Duodenal mucosa (tissue), 2 donors: ENCODE data around the gene WNT7B.

Experiments
- H3K27ac ChIP-seq: one replicate; pipeline ENCODE4 v1.7.0; 2013; ENCODE audit warnings: low read depth, low read length
- H3K27me3 ChIP-seq, 2 donors: one replicate each; pipeline ENCODE4 v1.7.0; 2013; ENCODE audit warnings: low read length in 2 of 2, control low read depth in 1 of 2; ENCODE audit not compliant: insufficient read depth in 2 of 2, control insufficient read depth in 1 of 2
- H3K36me3 ChIP-seq, 2 donors: one replicate each; pipeline ENCODE4 v1.7.0; 2013; ENCODE audit warnings: low read length in 2 of 2, control low read depth in 1 of 2; ENCODE audit not compliant: insufficient read depth in 2 of 2, control insufficient read depth in 1 of 2
- H3K4me1 ChIP-seq, 2 donors: one replicate each; pipeline ENCODE4 v1.7.0; 2013; ENCODE audit warnings: low read length in 2 of 2, control low read depth in 1 of 2; ENCODE audit not compliant: insufficient read depth in 2 of 2, control insufficient read depth in 1 of 2
- H3K4me3 ChIP-seq, 2 donors: one replicate each; pipeline ENCODE4 v1.7.0; 2013; ENCODE audit warnings: low read length in 2 of 2, low read depth in 1 of 2
- H3K9ac ChIP-seq, 2 donors: one replicate each; pipeline ENCODE4 v1.7.0; 2013; ENCODE audit warnings: low read length in 2 of 2, low read depth in 1 of 2
- H3K9me3 ChIP-seq, 2 donors: one replicate each; pipeline ENCODE4 v1.7.0; 2013; ENCODE audit warnings: low read length in 2 of 2, control low read depth in 1 of 2; ENCODE audit not compliant: control insufficient read depth in 1 of 2

WNT7B gene

DNA sequence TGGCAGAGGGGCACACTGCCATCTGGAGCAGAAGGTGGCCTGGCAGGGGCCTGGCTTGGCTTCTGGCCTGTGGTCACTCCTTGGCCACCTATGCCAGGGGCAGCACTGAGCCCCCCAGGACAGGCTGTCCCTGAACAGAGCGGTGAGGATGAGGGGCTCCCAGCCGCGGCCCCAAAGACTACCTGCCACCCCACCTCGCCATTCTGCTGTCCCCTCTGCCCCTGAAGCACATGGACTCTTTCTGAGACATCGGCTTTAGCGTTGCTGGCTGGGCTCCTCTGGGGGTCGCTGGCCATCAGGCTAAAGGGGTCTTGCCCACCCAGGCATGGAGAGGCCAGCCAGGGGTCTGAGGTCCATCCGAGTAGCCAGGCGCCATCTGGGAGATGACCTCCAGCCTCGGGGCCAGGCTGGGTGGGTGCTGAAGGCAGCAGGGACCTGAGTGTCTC is 87.8 kb downstream of the WNT7B start:
- Histone ChIP-seq H3K9me3 (no peaks in the 10 kb centered on the region), H3K27ac (no peak overlapping the region), H3K4me1 (no peaks in the 10 kb centered on the region), H3K36me3 (no peaks in the 10 kb centered on the region), H3K4me3 (no peak overlapping the region), H3K9ac (no peak overlapping the region), H3K27me3 (peaks cover 0 to 10% of the 10 kb centered on the region in 2 donors)

- H3K9me3 ChIP-seq = no peaks in the 10 kb centered on the region
- H3K27me3 ChIP-seq = peaks cover 0 to 12% of the 10 kb centered on the region in 2 donors
- peak overlapping the region; percentile 10 for H3K27ac ChIP-seq
- H3K4me3 ChIP-seq = no peak overlapping the region
- H3K9ac ChIP-seq = no peak overlapping the region
- H3K4me1 ChIP-seq = no peaks in the 10 kb centered on the region
- H3K36me3 ChIP-seq = no peaks in the 10 kb centered on the region
Measured at GRCh38 chr22:45888221-45889092, 88.5 kb downstream of the WNT7B start.

DNA sequence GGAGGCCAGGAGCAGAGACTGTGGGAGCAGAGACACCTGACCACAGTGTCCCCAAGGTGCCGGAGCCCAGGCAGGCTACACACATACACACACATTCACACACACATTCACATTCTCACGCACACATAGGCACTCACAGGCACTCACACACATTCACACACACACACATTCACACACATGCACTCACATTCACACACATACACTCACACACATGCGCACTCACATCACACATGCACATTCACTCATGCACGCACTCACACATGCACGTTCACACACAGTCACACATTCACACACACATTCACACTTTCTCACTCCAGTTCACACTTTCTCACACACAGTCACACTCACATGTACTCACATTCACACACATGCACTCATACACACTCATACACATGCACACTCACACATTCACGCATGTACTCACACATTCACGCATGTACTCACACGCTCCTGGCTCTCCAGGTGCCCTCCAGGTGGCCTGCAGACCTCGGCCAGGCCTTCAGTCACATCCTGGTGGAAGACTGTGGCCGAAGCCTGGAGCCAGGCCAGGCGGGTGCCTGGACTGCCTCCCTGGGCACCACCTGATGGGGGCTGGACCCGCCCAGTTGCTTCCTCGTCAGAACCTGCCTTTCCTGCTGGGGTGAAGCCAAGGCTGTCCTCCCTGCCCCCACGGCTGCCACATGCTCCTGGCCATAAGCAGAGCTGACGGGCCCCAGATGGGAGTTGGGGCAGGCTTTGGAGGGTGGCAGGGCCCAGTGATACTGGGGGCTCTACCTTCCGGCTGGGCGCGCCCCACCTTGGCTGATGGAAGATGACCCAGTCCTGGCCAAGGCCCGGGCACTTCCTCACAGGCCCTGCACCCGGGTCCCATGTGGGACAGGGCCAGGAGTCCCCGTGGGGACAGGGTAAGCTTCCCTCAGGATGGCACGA is 89.5 kb downstream of the WNT7B start:
- no peak overlapping the region for H3K9ac ChIP-seq
- H3K9me3 ChIP-seq = no peaks in the 10 kb centered on the region
- no peaks in the 10 kb centered on the region for H3K4me1 ChIP-seq
- no peak overlapping the region for H3K4me3 ChIP-seq
- peaks cover 0 to 20% of the 10 kb centered on the region in 2 donors for H3K27me3 ChIP-seq
- no peaks in the 10 kb centered on the region for H3K36me3 ChIP-seq
- H3K27ac ChIP-seq = no peak overlapping the region

DNA sequence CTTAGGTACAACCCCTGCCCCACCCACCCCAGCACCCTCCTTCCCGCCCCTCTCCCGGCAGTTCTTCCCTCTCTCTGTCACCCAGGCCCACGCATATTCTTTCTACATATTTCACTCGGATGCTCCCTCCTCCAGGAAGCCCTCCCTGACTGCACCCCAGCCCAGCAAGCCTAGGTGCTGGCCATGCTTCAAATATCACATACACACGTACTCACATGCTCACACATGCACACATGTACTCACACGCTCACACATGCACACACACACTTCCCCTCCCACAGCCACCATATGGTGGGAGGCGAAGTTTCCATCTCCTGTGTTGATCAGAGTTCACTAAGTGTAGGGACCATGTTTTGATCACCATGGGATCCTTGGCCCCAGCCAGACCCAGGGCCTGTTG is 90.4 kb downstream of the WNT7B start:
- Histone ChIP-seq H3K9ac (no peak overlapping the region), H3K9me3 (no peaks in the 10 kb centered on the region), H3K36me3 (no peaks in the 10 kb centered on the region), H3K4me3 (no peak overlapping the region), H3K4me1 (no peaks in the 10 kb centered on the region), H3K27me3 (peaks cover 4 to 22% of the 10 kb centered on the region in 2 donors), H3K27ac (no peak overlapping the region)

DNA sequence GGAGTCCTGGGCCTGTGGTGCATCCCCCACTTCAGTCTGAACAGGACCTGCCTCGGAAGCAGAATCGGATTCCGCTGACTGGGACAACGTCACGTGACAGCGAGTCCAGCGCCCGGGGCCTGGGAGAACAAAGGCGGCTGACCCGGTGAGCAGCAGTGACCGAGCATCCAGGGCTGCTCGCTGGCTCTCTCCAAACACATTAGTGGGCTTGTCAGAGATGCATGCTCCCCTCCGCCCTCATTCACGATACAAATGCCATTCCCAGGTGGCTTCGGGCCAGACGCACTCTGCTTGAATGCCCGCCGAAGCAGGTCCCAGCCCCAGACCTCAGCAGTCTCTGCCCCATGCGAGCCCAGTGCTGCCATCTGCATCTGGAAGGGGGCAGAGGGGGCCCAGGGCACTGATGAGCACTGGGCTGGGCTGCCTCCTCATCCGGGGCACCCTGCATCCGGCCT is 91.0 kb downstream of the WNT7B start:
- H3K27ac ChIP-seq = no peak overlapping the region
- H3K4me3 ChIP-seq = no peak overlapping the region
- H3K36me3 ChIP-seq = no peaks in the 10 kb centered on the region
- peaks cover 9 to 27% of the 10 kb centered on the region in 2 donors for H3K27me3 ChIP-seq
- H3K4me1 ChIP-seq = no peaks in the 10 kb centered on the region
- no peak overlapping the region for H3K9ac ChIP-seq
- no peaks in the 10 kb centered on the region for H3K9me3 ChIP-seq

GRCh38 chr22:45885171-45885840 is 91.7 kb downstream of the WNT7B start:
- H3K27me3 ChIP-seq = peaks cover 15 to 33% of the 10 kb centered on the region in 2 donors
- H3K4me1 ChIP-seq = no peaks in the 10 kb centered on the region
- H3K27ac ChIP-seq = no peak overlapping the region
- no peak overlapping the region for H3K4me3 ChIP-seq
- H3K9ac ChIP-seq = no peak overlapping the region
- no peaks in the 10 kb centered on the region for H3K9me3 ChIP-seq
- no peaks in the 10 kb centered on the region for H3K36me3 ChIP-seq

- Histone ChIP-seq H3K36me3 (no peaks in the 10 kb centered on the region), H3K27ac (no peak overlapping the region), H3K9ac (no peak overlapping the region), H3K9me3 (no peaks in the 10 kb centered on the region), H3K4me3 (no peak overlapping the region), H3K27me3 (peaks cover 22 to 38% of the 10 kb centered on the region in 2 donors), H3K4me1 (no peaks in the 10 kb centered on the region)
Measured at GRCh38 chr22:45884201-45885062, 92.5 kb downstream of the WNT7B start.

DNA sequence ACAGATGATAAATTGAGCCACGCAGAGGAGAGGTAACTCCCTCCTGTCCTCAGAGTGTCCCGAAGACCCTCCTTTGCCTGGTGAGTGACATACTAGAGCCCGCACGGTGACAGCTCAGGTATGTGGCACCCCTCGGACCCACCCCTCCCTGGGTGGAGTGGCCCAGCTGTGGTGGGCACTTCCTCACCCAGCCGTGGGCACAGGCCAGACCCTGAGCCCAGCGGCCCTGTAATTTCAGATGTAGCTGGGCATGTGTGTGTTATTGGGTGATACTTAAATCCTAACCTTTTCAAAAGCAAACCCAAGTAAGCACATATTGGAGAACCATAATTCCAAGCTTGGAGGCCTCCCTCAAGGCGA is 93.2 kb downstream of the WNT7B start:
- Histone ChIP-seq H3K9ac (no peak overlapping the region), H3K9me3 (no peaks in the 10 kb centered on the region), H3K4me3 (no peak overlapping the region), H3K4me1 (no peaks in the 10 kb centered on the region), H3K27ac (no peak overlapping the region), H3K36me3 (no peaks in the 10 kb centered on the region), H3K27me3 (peaks cover 25 to 39% of the 10 kb centered on the region in 2 donors)
